Measurements from ENCODE around the gene L1TD1.

Gene L1TD1

DNA sequence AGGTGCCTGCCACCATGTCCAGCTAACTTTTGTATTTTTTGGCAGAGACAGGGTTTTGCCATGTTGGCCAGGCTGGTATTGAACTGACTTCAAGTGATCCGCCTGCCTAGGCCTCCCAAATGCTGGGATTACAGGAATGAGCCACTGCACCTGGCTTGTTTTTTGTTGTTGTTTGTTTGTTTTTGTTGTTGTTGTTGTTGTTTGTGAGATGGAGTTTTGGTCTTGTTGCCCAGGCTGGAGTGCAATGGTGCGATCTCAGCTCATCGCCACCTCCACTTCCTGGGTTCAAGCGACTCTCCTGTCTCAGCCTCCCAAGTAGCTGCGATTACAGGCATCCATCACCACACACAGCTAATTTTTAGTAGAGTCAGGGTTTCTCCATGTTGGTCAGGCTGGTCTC lies 7.1 kb upstream of the L1TD1 start:
- H3K4me3 ChIP-seq (ENCODE audit: low read length): no peak overlapping the region
- DNase-seq (ENCODE audit: low read depth): no peak
- no peak for TF ChIP-seq CTCF (conservative IDR thresholded peaks at IDR 0.05; ENCODE audit: low read length)

GRCh38 chr1:62188111-62188510 lies 6.5 kb upstream of the L1TD1 start:
- H3K4me3 ChIP-seq (ENCODE audit: low read length): no peak overlapping the region
- DNase-seq (ENCODE audit: low read depth): no peak
- TF ChIP-seq CTCF (conservative IDR thresholded peaks at IDR 0.05; ENCODE audit: low read length): no peak

DNA sequence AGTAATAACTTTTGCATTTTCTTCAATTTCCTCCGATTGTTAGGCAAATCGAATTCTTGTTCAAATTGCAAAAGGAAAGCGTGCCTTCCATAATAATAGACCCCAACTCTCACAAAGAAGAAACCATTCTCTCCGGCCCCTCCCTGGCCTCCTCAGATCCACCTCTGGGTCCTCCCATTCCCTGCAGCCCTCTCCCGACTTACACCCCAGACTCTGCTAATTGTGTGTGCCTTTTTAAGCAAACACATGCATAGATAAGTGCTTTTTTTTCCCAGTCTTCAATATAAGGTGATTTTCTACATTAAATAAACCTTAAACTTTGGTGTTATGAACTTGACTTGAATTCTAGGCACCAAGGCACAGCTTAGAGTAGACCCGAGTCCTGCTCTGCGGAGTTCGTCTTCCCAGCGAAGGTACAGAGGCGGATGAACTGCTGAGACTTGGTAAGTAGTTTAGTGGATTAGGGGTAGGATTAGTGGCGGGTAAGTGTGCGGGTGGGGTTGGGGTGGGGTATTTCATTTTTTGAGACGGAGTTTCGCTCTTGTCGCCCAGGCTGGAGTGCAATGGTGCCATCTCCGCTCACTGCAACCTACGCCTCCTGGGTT lies 1.5 kb downstream of the L1TD1 start:
- no peak overlapping the region for H3K4me3 ChIP-seq (ENCODE audit: low read length)
- no peak for TF ChIP-seq CTCF (conservative IDR thresholded peaks at IDR 0.05; ENCODE audit: low read length)
- no peak for DNase-seq (ENCODE audit: low read depth)

- no peak overlapping the region for H3K4me3 ChIP-seq (ENCODE audit: low read length)
- no peak for DNase-seq (ENCODE audit: low read depth)
- TF ChIP-seq CTCF (conservative IDR thresholded peaks at IDR 0.05; ENCODE audit: low read length): no peak
These were observed 3.6 kb downstream of the L1TD1 start for GRCh38 chr1:62198069-62198780.

- no peak for TF ChIP-seq CTCF (conservative IDR thresholded peaks at IDR 0.05; ENCODE audit: low read length)
- DNase-seq (ENCODE audit: low read depth): peak; percentile 10
- no peak overlapping the region for H3K4me3 ChIP-seq (ENCODE audit: low read length)
These were observed 4.1 kb downstream of the L1TD1 start for GRCh38 chr1:62198781-62199125.

DNA sequence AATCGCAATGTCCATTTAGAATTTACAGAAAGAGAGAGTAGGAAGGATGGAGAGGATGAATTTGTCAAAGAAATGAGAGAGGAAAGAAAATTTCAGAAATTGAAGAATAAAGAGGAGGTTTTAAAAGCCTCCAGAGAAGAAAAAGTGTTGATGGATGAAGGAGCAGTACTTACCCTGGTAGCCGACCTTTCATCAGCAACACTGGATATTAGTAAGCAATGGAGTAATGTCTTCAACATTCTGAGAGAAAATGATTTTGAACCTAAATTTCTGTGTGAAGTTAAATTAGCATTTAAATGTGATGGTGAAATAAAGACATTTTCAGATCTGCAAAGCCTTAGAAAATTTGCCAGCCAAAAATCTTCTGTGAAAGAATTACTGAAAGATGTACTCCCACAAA lies 12.5 kb downstream of the L1TD1 start:
- TF ChIP-seq CTCF (conservative IDR thresholded peaks at IDR 0.05; ENCODE audit: low read length): no peak
- no peak overlapping the region for H3K4me3 ChIP-seq (ENCODE audit: low read length)
- DNase-seq (ENCODE audit: low read depth): no peak

DNA sequence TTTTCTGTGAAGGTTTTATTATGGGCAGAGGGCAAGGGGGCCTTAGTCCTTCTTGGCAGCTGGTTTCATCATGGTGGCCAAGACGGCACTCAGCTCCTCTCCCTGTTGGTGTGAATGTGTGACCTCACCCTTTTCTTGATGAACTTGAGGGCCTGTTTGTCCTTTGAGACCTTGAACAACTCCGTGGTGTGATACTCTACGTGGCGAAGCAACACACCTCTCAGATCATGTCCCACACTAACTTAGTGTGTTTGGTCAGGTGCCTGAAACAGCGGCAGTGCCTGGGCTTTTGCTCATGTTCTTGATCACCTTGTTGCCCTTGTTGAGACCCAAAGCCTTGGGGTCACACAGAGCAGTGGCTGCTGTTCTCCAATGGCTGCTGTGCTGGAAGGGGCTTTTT lies 13.4 kb downstream of the L1TD1 start:
- no peak for DNase-seq (ENCODE audit: low read depth)
- H3K4me3 ChIP-seq (ENCODE audit: low read length): no peak overlapping the region
- TF ChIP-seq CTCF (conservative IDR thresholded peaks at IDR 0.05; ENCODE audit: low read length): no peak

Measured in AG10803 (cell line).